HG02852 (cell line): ENCODE results near the gene XAB2.

Experiments
- ATAC-seq: cut with Tn5 transposase; IDR thresholded peaks from one replicate; pipeline ENCODE4 v1.9.1; 2021; ENCODE audit warnings: mild to moderate bottlenecking, moderate library complexity; ENCODE audit not compliant: unreplicated experiment

Gene XAB2

DNA sequence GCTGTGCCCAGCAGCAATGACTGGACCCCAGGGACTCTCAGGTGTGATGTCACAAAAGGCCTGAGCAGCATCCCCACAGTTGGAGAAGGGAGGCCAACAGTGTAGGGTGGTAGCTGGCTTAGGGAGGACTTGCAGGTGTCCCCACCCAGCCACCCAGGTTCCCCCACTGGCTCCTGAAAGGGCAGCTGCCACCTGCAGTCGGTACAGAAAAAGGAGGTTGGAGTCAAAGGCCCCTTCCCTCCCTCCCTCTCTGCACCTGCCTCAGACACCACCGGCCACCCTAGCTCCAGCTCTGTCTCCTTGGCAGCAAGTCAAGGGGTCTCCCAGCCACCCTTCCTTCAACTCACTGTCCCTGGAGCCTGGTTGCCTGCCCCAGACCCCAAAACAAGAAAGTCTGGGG is 4.4 kb upstream of the XAB2 start, which contains the start of gene PCP2:
TSS of gene PCP2 (minus strand) at position 22 of the 400 bp plus-strand sequence. CDS start 262 bp downstream, outside the sequence.
- ATAC-seq = no peak

DNA sequence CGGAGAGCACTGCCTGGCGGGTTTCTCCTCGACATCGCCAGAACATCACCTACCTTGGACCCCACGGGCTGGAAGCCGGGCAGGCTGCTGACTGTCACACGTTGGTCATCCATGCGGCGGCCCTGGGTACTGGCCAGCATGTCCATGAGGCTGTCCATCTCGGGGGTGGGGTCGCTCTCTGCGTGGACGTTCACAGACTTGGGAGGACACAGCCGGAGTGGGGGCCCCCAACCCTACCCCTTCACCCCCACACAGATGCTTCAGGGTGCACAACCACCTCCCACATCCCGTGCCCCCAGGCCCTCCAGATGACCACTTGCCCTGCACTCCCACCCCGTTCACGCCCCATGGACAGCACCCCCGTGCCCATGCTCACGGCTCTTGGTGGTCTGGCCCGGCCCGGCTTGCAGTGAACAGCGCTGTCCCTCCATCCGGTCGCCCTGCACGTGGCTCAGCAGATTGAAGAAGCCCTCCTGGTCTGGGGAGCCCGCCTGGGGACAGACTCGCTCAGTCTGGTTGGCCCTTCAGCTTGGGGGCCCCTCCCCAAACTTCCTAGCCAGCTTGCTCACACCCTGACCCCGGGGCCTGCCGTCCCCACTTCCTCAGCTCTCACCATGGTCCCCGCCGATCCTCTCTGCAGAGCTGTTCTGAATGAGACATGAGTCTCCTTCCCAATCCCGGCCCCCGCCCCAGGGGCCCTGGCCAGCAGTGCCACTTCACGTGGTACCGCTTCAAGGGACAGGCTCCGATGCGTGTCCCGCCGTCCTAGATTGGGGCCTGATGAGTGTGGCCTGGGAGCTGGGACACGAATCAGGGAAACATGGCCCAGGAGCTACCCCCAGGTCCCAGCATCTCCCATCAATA is 3.2 kb upstream of the XAB2 start:
- ATAC-seq = no peak

GRCh38 chr19:7631577-7631976 is 2.2 kb upstream of the XAB2 start:
- no peak for ATAC-seq

GRCh38 chr19:7628589-7629311 is 595 bp downstream of the XAB2 start:
- ATAC-seq = no peak

- no peak for ATAC-seq
These were observed 2.2 kb downstream of the XAB2 start for GRCh38 chr19:7627166-7627565.

DNA sequence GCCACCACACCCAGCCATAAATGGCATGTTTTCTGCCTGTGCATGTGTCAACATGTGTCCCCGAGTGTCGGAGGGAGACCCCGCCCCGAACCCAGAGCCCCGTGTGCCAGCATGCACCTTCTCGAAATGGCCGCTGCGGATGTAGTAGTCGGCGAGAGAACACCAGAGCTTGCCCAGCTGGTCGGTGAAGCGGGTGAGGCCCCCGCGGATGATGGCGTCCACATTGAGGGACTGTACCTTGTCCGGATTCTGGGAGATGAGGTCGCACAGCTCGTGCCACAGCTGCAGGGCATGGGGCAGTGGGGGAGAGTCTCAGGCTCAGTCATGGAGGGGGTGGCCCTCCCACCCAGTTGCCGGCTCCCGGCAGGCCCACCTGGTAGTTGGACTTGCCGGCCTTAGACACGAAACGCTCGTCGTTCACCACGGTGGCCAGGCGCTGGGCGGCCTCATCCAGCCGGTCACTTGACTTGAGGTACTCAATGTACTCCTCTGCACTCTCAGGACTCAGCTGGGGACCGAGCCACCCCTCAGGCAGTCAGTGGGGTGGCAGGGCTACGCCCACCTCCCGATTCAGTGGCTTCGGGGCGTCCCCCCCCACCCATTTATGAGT is 3.5 kb downstream of the XAB2 start:
- ATAC-seq = no peak

DNA sequence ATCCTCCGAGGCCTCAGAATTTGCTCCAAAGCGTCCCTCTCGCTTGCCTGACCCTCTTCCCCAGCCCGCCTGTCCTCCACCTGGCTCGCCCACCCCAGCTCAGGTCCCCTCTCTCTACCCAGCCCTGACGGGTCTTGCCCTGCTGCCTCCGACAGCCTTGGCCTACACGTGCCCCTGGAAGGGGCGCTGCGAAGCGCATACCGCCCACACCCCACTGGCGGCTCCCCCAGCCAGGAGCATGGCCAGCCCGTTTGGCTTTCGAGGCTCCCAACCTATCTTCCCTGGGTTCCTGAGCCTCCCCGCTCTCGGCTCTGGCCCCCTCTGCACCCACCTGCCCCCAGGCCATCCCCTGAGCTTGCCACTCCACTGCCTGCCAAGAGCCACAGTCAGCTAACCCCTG is 4.5 kb downstream of the XAB2 start:
- ATAC-seq = no peak

- ATAC-seq = no peak
These were observed 5.4 kb downstream of the XAB2 start for GRCh38 chr19:7623725-7624603.

DNA sequence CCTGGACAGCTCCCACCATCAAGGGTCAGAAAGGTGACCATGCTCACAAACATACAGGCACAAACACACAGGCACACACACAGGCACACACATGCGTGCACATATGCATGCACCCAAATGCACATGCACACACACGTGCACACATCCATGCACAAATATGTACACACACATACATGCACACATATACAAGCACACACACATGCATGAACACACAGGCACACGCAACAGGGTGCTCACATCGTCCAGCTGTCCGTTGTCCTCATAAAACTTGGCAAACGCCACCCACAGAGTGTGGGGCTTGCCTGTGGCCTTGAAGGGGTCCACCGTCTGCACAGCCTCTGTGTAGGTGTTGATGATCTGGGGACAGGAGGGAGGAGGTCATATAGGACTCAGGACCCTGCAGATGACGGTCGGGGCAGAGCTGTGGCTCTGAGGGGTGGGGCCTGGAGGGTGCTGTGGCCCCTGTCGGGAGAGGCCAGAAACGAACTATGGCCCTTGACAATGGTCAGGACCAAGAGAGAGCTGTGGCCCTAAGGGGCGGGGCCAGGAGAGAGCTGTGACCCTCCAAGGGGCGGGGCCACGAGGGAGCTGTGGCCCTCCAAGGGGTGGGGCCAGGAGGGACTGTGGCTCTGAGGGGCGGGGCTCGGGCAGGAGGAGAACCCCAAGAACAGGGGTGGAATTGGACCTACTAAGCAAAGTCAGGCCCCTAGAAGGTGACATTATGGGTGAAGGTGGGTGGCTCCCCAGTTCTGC is 6.2 kb downstream of the XAB2 start:
- no peak for ATAC-seq

DNA sequence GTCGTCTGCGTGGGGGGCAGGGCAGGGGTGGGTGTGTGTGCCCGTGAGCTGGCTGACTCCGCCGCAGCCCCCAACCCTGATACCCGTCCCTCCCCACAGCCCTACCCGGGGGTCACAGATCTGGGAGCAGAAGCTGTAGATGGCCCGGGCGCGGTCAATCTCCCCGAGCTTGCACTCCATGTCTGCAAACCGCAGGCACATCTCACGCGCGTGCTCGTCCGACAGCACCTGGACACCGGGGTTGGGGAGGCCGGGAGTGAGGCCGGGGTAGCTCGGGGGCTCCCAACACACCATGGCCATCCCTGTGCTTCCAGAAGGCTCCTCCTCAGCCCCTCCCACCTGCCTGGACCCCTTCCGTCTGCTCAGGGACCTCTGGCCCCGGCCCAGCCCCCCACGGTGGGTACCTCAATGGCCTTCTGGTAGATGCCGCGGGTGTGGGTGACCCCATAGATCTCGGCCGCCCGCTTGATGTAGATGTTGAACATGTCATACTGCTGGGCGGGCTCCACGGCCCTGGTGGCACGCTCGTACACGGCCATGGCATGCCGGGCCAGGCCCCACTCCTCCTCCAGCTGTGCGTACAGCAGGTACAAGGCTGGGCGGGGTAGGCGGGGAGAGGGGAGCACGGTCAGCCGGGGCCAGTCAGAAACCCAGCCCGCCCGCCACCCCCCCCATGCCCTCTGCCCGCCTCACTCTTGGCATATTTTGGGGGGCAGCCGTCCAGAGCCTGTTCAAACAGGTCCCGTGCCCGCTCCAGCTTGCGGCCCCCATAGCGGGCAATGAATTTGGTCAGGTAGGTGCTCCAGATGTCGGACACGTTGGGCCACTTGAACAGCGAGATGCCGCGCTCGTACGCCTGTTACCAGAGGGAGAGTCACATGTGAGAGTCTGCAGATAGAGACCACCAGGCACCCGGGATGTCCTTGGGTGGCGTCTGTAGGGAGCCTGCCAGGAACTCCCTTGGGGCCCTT is 8.6 kb downstream of the XAB2 start:
- ATAC-seq = no peak

DNA sequence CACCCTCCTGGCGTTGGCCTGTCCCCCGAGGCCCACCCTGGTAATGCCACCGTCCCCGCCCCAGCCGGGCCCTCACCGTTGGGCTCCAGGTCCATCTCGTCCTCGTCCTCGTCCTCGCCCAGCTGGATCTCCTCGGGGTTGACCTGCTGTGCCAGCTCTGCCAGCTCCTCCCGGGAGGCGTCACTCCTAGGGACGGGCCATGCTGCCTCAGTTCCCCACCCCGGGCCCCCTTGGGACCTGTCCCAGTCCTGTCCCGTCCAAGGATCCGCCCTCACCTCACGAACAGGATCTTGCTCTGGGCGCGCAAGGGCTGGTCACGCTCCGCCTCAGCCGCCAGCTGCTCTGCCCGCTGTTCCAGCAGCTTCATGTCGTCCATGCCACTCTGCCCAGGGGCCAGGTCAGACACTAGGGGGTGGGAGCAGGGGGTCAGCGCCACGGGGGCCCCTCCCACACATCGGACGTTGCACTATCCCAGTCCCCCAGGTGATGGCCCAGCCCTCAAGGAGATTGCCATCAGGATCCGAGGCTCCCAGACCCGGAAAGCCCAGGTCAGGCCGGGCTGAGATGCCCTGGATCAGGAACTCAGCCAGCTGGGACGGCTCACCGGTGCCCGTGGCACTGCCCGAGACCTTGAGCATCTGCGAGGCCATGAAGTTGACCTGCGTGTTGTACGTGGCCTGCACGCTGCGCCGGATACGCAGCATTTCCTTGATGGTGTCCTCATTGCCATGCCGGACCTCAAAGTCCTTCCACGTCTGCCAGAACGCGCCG is 9.5 kb downstream of the XAB2 start:
- no peak for ATAC-seq

DNA sequence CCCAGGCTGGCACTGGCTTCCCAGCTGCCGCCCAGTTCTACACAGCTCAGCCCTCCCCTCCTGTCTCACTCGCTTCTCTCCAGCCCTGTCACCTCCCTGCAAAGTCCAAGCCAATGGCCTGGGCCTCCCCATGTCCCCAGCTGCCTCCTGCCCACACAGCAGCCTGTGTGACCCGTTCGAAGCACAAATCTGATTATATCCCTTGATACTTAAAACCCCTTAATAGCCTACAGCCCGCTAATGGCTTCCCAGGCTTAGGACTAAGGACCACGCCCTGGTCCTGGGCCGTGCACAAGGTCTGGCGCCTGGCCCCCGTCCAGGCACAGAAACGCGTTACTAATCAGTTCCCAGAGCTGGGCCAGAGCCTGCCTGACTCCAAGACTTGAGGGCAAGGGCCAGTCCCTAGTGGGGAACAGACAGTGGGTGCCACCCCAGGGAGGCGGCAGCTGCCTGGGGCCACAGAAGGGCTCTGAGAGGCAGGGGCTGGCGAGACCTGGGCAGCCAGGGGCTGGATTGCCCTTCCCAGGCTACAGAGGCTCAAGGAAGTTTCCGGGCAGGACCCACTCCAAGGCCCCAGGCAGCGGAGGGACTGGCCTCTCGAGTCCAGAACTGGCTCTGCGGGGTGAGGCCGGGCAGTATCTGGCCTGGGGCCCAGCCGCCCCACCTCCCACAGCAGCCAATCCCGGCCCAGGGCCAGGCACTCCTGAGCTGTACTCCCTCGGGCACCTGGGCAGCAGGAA is 10.4 kb downstream of the XAB2 start:
- ATAC-seq = no peak

DNA sequence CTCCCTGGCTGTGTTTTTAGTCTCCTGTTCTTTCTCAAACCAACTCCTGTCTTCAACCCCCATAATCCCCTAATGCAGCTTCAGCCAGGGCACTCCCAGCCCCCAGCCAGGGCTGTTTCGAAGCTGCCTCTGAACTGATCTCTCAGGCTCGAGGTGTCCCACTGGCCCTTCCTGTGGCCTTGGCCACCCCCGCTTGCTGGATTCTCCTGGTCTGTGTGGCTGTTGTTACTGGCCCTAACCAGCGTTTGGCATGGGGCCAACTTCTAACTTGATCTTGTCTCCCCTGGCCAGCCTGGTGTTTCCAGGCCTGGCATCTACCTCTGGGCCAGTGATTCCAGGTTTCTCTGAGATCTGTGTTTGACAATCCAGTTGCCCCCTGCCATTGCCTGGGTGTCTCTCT is 11.0 kb downstream of the XAB2 start:
- no peak for ATAC-seq

GRCh38 chr19:7617735-7618134 is 11.6 kb downstream of the XAB2 start:
- no peak for ATAC-seq

GRCh38 chr19:7617172-7617571 is 12.2 kb downstream of the XAB2 start:
- ATAC-seq = no peak

DNA sequence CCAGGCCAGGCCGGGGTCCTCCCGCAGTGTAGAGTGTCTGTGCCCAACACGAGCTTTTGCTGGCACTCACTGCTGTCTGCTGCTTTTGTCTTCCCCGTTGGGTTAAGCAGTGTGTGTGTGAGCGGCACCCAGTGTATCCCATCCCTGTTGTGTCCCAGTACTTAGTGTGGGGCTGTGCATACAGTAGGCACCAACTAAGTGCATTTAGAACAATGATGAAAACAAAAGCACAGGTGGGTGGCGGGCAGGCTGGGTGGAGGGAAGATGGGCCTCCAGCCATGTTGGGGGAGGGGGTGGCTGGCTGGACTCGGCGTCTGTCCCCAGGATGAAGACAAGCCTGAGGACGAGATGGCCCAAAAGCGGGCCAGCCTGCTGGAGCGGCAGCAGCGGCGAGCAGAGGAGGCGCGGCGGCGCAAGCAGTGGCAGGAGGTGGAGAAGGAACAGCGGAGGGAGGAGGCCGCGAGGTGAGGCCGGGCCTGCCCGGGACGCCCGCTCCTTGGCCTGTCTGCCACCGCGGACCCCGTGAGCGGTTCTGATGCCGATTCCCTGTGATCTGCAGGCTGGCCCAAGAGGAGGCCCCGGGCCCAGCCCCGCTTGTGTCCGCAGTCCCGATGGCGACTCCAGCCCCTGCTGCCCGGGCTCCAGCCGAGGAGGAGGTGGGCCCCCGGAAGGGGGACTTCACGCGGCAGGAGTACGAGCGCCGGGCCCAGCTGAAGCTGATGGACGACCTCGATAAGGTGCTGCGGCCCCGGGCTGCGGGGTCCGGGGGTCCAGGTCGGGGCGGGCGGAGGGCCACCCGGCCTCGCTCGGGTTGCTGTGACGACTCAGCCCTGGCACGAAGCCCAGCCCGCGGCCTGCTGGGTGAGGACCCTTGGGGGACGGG is 14.2 kb downstream of the XAB2 start:
- ATAC-seq = no peak
